ENCODE results near the gene MYMK.

The MYMK gene

DNA sequence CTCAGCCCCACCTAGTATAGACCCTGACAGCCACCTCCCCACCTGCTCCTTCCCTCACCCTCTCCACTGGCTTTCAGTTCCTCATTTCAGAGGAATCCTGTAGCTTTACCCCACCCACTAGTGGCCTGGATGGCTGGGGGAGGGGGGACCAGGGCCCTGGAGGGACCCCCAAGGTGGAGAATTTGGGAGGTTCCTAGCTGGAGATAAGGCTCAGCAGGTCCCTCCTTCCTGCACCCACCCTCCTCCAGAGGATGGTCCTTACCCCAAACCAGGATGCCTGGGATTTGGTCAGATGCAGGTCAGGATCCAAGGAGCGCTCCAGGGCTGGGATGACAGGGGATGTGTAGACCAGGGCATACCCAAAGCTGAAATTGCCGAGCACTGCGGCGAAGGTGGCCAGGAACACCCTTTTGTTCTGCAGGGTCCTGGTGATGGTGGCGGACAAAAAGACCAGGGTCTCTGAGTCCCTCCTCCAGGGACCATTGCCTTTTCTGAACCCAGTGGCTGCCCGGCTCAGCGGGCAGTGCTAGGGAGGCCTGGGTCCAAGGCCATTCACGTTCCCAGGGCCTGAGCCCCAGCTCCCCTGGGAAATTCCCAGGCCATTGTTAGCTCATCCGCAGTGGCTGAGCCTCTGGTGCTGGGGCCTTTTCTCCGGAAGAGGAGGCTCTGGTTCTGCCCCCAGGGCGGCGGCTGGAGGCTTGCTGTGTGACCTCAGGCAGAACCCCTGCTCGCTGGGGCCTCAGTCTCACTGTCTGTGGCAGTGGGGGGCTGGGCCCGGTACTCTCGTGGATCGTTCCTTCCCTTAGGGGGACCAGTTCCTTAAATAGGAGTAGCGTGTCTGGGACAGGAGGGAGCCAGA, 46.5 kb downstream of the MYMK start:
- no peak for DNase-seq

DNA sequence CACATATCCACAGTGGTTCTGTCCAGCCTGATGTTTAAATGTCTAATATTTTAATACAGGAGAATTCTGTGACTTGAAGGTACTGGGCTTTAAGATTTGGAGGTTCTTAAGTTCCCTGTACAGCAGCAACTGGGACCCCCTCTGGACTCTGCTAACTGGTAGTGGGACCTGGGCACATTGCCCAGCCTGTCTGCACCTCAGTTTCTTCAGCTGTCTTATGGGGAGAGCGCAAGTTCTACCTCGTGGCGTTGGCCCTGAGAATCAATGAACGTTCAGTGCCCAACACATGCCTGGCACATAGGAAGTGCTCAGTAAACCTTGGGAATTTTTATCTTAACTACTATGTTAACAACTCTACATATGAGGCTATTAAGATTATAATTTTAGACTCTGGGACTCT, 47.3 kb downstream of the MYMK start:
- DNase-seq = no peak

DNA sequence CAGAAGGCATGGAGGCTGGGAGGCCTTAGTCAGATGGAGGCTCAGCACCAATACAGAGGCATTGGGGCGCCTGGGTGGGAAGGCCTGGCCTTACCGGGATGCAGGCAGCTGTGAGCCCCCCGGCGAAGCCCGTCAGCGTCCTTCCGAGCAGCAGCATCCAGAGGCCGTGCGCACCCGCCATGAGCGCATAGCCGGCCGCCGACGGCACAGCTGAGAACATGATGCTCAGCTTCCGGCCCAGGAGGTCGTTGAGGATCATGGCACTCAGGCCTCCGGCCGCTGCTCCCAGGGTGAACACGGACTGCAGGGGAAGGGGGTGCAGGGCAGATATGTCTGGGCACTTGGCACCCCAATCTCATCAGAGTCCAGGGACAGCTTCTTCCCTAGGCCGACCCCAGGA, 47.8 kb downstream of the MYMK start:
- DNase-seq = no peak

DNA sequence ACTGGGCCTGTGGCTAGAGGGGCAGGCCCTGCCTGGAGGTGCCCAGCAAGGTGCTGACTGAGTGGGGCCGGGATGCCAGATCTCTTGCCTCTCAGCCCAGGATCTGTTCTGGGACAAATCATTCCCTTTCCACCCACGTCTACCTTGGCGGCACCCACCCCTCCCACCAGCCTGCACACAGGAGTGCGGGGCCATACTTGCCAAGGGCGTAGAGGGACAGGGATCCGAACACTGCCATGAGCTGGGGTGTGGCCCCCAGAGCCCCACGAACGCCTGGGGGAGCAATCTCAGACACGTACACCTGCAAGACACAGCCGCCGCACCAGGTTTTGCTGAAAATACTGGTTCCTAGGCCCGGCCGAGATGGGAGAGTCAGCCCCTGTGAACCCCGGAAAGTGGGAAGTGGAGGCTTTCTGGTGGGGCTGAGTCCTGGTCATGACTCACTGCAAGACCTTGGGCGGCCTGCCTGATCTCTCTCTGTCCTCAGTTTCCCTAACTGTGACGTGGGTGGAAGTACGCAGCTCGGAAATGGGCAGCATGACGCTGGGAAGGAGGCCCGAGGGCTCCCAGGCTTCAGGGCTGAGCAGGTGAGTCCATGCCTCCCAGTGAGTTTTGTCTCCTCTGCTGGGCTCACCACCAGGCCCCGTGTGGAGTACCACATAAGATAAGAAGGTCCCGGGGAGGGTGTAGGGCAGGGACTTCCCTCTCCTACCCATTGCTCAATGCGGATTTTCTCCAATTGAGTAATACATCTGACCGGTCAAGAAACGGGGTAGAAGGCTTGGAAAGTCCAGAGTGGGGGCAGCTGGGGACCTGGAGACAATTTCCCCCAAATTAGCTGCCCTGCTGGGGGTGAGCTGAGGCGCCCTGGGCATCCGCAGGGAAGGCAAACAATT, 48.5 kb downstream of the MYMK start:
- no peak for DNase-seq

DNA sequence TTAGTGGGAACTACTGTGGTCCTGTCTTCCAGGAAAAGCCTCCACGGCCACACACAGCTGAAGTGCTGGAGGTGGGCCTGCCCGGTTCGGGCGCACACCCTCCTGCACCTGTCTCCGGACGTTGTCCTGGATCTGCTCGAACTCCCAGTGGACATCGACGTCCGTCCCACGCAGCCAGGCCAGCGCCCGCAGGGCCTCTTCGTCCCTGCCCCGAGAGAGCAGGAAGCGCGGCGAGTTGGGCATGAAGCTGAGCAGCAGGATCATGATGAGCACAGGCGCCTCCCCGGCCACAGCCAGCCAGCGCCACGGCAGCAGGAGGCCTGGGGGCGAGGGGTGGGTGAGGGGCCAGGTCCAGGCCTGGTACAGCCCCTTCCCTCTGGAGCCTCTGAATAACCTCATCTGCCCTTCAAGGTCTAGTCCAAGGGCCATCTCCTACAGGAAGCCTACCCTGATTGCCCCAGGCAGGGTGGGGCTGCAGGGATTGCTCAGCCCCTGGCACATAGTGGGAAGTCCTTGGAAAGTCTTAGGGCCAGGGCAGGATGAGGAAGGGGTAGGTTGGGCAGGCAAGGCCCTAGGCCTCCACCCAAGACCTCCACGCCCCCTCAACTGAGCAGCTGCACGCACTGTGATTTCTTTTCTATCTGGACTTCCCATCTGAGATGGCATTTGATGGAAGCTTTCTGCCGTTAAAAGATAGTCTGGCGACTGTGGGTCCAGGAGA, 49.3 kb downstream of the MYMK start:
- no peak for DNase-seq

DNA sequence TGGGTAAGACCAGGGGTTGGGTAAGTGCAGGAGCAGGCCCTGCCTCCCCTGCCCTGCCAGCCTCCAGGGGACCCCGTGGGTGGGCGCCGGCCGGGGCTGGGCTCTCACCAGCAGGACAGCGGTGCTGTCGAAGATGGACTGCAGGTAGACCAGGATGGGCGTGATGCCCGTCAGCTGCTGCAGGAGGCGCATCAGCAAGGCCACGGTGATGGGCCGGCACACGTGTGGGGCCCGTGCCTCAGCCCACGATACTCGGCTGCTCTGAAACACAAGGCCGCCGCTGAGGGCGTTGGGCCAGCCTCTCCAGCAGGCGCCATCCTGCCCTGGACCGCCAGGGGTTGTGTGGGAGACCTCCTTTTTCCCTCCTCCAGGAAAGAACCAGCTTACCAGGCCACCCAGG, 49.9 kb downstream of the MYMK start:
- no peak for DNase-seq

DNA sequence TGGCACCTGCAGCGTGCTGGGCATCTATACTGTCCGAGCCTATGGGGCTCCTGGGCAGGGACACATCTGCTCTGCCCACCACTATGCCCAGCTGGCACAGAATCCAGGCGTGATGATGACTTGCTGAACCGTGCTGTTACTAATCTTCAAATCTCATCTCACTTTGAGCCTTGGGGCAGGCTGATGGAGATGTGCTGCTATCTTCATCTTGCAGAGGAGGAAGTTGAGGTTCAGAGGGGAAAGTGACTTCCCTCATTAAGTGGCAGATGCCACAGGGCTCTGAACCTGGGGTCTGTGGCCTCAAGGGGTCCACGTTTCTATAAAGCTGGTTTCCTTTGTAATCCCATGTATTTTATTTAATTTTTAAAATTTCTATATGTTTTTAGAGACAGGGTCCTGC, 50.5 kb downstream of the MYMK start:
- DNase-seq = no peak

DNA sequence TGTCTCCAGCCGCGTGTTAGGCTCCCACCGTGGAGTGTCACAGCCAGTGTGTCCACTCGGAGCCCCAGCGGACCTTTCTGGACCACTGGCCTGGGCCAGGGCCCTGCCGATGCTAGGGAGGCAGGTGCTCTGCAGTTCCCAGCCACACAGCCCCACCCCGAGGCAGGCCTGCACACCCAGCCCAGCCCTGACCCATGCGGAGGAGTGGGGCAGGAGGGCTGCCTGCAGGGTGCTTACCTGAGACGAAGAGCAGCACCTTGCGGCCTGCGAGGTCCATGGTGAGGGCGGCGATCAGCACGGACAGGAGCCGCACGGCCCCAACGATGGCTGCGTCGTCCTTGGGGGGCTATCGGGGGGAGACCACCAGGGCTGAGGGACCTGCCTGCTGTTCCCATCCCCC, 51.0 kb downstream of the MYMK start:
- DNase-seq = no peak

GRCh38 chr9:133472753-133473378, 51.9 kb downstream of the MYMK start:
- DNase-seq = no peak

DNA sequence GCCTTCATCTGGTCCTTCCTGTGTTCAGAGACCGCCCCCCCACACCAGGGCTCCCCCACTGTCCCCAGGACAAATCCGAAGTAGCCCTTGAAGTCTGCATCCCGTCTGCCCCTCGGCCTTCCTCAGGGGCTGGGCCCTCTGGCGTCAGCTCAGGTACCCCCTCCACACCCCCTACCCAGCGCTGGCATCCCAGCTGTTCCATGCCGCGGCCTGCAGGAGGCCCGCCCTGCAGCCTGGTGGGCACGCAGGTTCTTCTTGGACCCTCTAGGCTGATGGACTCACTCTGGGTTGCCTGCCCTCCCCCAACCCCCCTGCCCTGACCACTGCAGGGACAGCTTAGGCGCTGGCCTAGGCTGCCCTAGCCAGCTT, 52.5 kb downstream of the MYMK start:
- no peak for DNase-seq

DNA sequence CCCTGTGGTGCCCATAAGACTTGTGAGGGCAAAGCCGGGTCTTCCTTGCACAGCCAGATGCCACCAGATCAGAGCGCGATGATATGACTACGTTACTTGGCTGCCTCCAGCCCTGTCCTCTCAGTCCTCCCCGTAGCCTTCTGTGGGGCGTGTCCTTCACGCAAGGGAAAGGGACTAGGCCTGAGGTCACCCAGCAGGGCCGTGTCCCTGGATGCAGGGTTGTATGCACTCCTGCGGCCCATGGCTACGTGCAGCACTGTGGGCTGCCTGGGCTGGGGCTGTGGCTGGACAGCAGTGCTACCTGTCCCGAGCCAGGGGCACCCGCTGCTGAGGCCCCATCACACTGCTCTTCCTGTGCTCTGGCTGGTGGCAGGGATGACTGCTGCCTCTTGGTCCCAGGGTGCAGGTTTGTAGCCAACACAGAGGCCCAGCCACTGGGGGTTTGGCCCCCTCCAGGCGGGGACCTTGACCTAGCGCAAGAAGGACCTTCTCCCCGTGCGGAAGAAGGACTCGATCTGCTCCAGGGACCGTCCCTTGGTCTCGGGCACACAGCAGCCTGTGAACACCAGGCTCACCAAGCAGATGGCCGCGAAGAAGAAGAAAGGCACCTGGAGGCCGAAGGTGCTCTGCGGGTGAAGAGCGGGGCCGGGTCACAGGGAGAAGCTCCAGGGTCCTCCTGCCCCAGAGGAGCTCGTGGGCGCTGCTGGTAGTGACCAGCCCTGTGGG, 53.0 kb downstream of the MYMK start:
- no peak for DNase-seq

- DNase-seq = no peak
Observed at GRCh38 chr9:133470988-133471387, 53.8 kb downstream of the MYMK start.

- no peak for DNase-seq
Observed at GRCh38 chr9:133470427-133470924, 54.3 kb downstream of the MYMK start.

DNA sequence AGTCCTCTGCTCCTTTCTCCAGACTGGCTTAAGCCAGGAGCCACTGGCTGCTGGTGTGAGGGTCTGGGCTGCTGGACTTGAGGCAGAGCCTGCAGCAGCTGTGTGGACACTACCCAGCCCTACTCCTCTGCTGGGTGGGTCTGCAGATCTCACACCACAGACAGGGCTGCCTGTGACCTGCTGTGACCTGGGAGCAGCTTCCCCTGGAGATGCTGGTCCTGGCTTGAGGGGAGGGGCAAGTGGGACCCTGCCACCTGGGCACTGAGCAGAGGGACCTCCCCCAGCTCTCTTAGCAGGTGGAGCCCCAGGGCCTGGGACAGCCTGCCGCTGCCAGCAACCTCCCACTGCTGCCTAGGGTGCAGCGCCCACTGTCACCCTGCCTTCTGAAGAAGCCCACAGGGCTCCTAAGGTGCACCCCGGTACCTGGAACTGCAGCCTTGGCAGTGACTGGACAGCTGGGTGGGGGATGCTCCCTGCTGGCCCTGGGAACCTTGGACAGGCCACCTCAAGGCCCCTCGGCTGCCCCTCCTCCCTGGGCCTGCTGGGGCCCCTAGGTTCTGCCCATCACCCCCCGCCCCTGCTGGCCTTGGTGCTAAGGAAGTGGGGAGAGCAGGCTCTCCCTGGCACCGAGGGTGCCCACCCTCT, 55.9 kb downstream of the MYMK start:
- no peak for DNase-seq

DNA sequence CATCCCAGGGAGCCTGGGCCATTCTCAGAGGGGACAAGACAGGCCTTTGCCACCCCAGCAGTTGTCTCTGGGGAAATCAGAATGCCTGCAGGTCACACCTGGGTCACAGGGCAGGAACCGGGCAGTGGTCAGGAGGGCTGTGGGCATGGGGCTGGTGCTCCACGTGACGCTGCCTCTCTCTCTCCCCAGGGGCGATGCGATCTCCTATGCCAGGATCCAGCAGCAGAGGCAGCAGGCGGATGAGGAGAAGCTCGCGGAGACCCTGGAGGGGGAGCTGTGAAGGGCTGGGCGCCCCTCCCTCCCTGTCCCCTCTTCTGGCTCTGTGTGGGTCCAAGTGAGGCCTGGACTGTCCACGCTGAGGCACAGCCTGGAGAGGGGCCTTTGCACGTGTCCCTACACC, 56.4 kb downstream of the MYMK start:
- DNase-seq = no peak

GRCh38 chr9:133467101-133467500, 57.7 kb downstream of the MYMK start:
- no peak for DNase-seq

DNA sequence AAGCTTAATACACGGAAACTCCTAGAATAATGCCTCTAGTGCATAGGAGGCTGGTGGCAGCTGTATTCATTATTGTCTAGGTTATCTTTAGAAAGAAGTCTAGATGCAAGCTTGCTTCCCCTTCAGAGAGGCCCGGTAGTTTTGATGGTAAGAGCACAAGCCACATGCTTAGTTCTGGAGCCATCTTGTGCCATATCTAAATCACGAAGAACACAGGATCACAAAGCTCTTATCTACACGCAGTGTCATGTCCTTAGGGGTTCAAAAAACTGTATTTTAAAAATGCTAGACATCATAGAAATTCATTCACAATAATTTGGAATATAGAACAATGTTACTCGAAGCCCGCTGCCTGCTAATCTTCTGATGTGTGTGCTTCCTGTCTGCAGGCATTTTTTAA, 58.8 kb downstream of the MYMK start:
- no peak for DNase-seq

- DNase-seq = no peak
Observed at GRCh38 chr9:133464638-133465037, 60.1 kb downstream of the MYMK start.

Data from NK-92 treated with Interleukin-12 subunit alpha and Interleukin-12 subunit beta, amount 100 ng/mL, for 24 hours (cell line).